ENCODE measurements around the gene PDE9A. TPM values are rescaled to one million over a fixed set of nuclear protein-coding genes. Genes with fewer than 3 reads are reported as not detected.

The PDE9A gene
- total and polyA plus RNA-seq, 2 experiments from 2014 or later: 26.5 to 31.1 TPM

GRCh38 chr21:42754270-42754933 lies 101.0 kb downstream of the PDE9A start (continued):
- TF ChIP-seq REST (IDR thresholded peaks at IDR 0.05; ENCODE audit: unreplicated experiment) (no peak), CREB1 (CRISPR knock-in tag; IDR thresholded peaks at IDR 0.05; ENCODE audit: low read depth) (no peak), CTCF (conservative IDR thresholded peaks at IDR 0.05; ENCODE audit: low read depth in 2 of 2) (no peak), ETS1 (IDR thresholded peaks at IDR 0.05) (no peak), NANOG (IDR thresholded peaks at IDR 0.05; ENCODE audit: borderline replicate concordance) (no peak), EZH2phosphoT487 (IDR thresholded peaks at IDR 0.05; ENCODE audit: unreplicated experiment) (no peak)

- no peaks in the 10 kb centered on the region for H3K4me1 ChIP-seq (ENCODE audit: insufficient read depth)
- Mint-ChIP-seq H3K4me3 (no peak overlapping the region), H3K4me1 (peaks cover 7% of the 10 kb centered on the region), H3K36me3 (ENCODE audit: low read depth) (peaks cover 7% of the 10 kb centered on the region; the same call in 1 of the 3 replicates), H3K27me3 (ENCODE audit: insufficient read depth, low read depth, poor library complexity) (peaks cover 14% of the 10 kb centered on the region), H3K9me3 (no peaks in the 10 kb centered on the region), H3K27ac (no peak overlapping the region)
- no peaks in the 10 kb centered on the region for H3K79me2 ChIP-seq (replicated peaks; ENCODE audit: insufficient read depth)
- H4K20me1 ChIP-seq (replicated peaks; ENCODE audit: insufficient read depth): no peaks in the 10 kb centered on the region
- H3K36me3 ChIP-seq (ENCODE audit: insufficient read depth): no peaks in the 10 kb centered on the region
- H3K27me3 ChIP-seq (ENCODE audit: insufficient read depth): no peaks in the 10 kb centered on the region
- DNase-seq (ENCODE audit: low spot score) (no peak), ATAC-seq (peak; percentile 22; the same call in 2 of the 3 replicates)
- no peak overlapping the region for H3K4me3 ChIP-seq
- no peaks in the 10 kb centered on the region for H3K9me2 ChIP-seq (ENCODE audit: insufficient read depth)
- no peak overlapping the region for H3K27ac ChIP-seq (ENCODE audit: low read depth)
- H2AFZ ChIP-seq: no peak overlapping the region
- H3F3A ChIP-seq (replicated peaks; ENCODE audit: low read depth): no peaks in the 10 kb centered on the region
- H3K4me2 ChIP-seq: no peak overlapping the region
- no peak for TF ChIP-seq EZH2 (IDR thresholded peaks at IDR 0.05; ENCODE audit: low read depth, unreplicated experiment)
- no peak for TF ChIP-seq ZNF331 (CRISPR knock-in tag; IDR thresholded peaks at IDR 0.05; ENCODE audit: low read depth)
- TF ChIP-seq STAT1 (IDR thresholded peaks at IDR 0.05; ENCODE audit: unreplicated experiment): no peak
These were observed 101.7 kb downstream of the PDE9A start for GRCh38 chr21:42755031-42755665.
